Thyroid gland (tissue), 4 donors: Measurements from ENCODE around the gene TTC3. TPM values are rescaled to one million over a fixed set of nuclear protein-coding genes. Genes with fewer than 3 reads are reported as not detected.

ENCODE experiments used
- DNase-seq, 2 donors: peaks; one replicate each; pipeline ENCODE4 v3.0.0-alpha.2; 2019
- H3K27ac ChIP-seq, 3 donors: fragments of 200-600 bp; sonication (generic); 1 replicate in 2 of 3; 2 replicates in 1 of 3; pipeline ENCODE4 v1.5.1; 2016 to 2019; ENCODE audit warnings: mild to moderate bottlenecking in 1 of 3, moderate library complexity in 1 of 3
- H3K27me3 ChIP-seq: fragments of 200-600 bp; sonication (generic); one replicate; pipeline ENCODE4 v1.5.1; 2019
- H3K36me3 ChIP-seq, 2 donors: fragments of 200-600 bp; sonication (generic); one replicate each; pipeline ENCODE4 v1.5.1; 2016 to 2019
- H3K4me1 ChIP-seq, 2 donors: fragments of 200-600 bp; sonication (generic); one replicate each; pipeline ENCODE4 v1.5.1; 2017 to 2019
- H3K4me3 ChIP-seq, 3 donors: fragments of 200-600 bp; sonication (generic); replicated peaks in 1 of 3; 1 replicate in 2 of 3; 2 replicates in 1 of 3; pipeline ENCODE4 v1.5.1; 2016; ENCODE audit warnings: mild to moderate bottlenecking in 1 of 3
- H3K9me3 ChIP-seq: fragments of 200-600 bp; sonication (generic); one replicate; pipeline ENCODE4 v1.5.1; 2017
- POLR2A ChIP-seq, 2 donors: fragments of 450-650 bp; IDR thresholded peaks; one replicate each; pipeline ENCODE4 v1.6.1; 2017; ENCODE audit warnings: antibody characterized with exemption in 2 of 2, mild to moderate bottlenecking in 2 of 2, moderate library complexity in 1 of 2
- WGBS, 2 donors: methylation state at CpG; one replicate each; pipeline ENCODE4 v1.1.5; 2017; 5-methylcytosine and 5-hydroxymethylcytosine counted together
- intact Hi-C: fragments of 100-400 bp; cut with DNase I; formaldehyde crosslinking; loops from one replicate; pipeline ENCODE4 v1.15.1; 2023
- total RNA-seq, 4 donors: library from RNA; depleted of rRNA; stranded (reverse); fragments of >200 nt; gene quantifications; one replicate each; pipeline ENCODE4 v1.2.3, GENCODE V29; 2016
- TF ChIP-seq, protein P1 (sequence below), 6 experiments: fragments of 200-600 bp in 3 of 6; fragments of 450-650 bp in 3 of 6; sonication (generic) in 3 of 6; IDR thresholded peaks; one replicate each; pipeline ENCODE4 v1.5.1; 2016 to 2019; ENCODE audit warnings: antibody characterized with exemption in 6 of 6, mild to moderate bottlenecking in 2 of 6, inconsistent platforms in 1 of 6, moderate library complexity in 1 of 6

The TTC3 gene
- total RNA-seq, 4 donors from 2014 or later = 206 to 286 (median 251) TPM

DNA sequence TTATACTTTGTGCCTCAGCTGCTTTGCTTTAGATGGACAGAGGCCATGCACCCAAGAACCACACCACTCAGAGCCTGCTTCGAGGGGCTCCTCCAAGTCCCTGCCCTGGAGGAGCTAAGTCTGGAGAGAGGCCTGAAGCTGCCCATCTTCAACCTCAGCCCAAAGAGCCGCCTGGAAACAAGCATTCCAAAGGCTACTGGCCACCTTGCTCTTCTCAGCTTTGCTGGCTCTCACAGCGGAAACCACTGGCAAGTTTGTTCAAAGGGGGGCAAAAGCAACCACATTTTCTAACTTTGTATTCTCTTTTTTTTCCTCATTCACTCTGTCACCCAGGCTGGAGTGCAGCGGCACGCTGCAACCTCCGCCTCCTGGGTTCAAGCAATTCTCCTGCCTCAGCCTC, 170.9 kb downstream of the TTC3 start:
- Histone ChIP-seq H3K4me1 (no peaks in the 10 kb centered on the region), H3K9me3 (no peaks in the 10 kb centered on the region), H3K36me3 (peaks cover 0 to 3% of the 10 kb centered on the region in 2 donors), H3K4me3 (no peak overlapping the region), H3K27ac (no peak overlapping the region), H3K27me3 (no peaks in the 10 kb centered on the region)
- no peak for DNase-seq
- intact Hi-C loops = no loop called here
- WGBS, 2 donors = 96 to 99% methylated on average over 6 of the region's 6 CpGs
- TF ChIP-seq, protein P1, sequence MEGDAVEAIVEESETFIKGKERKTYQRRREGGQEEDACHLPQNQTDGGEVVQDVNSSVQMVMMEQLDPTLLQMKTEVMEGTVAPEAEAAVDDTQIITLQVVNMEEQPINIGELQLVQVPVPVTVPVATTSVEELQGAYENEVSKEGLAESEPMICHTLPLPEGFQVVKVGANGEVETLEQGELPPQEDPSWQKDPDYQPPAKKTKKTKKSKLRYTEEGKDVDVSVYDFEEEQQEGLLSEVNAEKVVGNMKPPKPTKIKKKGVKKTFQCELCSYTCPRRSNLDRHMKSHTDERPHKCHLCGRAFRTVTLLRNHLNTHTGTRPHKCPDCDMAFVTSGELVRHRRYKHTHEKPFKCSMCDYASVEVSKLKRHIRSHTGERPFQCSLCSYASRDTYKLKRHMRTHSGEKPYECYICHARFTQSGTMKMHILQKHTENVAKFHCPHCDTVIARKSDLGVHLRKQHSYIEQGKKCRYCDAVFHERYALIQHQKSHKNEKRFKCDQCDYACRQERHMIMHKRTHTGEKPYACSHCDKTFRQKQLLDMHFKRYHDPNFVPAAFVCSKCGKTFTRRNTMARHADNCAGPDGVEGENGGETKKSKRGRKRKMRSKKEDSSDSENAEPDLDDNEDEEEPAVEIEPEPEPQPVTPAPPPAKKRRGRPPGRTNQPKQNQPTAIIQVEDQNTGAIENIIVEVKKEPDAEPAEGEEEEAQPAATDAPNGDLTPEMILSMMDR (IDR thresholded peaks at IDR 0.05) = no peak
- no peak for TF ChIP-seq POLR2A (IDR thresholded peaks at IDR 0.05)

DNA sequence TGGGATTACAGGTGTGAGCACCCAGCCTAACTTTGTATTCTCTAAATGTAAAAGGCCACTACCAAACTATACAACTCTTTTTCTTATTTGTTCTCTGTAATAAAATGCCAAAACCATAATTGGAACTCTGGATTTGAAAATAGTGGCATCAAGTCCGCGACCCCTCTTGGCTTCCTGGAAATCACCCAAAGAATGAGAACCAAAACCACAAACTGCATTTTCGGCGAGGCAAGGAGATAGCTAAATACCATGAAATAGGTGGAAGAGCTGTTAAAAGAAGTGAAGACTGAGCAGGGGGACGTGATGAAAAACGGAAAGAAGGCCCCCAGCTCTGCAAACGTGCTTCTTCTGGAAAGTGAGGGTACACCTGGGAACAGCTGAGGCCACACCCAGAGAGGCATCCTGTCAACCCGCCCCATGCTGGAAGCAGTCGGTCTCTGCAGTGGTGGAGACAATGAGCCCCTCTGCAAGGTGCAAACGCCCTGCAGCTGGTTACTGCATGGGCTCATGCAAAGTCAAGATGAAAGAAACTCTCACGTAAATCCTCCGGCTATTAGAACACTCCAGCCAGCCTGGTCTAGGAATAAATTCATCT, 171.5 kb downstream of the TTC3 start:
- H3K4me3 ChIP-seq = no peak overlapping the region
- peaks cover 0 to 3% of the 10 kb centered on the region in 2 donors for H3K36me3 ChIP-seq
- no peak for DNase-seq
- H3K4me1 ChIP-seq = no peaks in the 10 kb centered on the region
- no peaks in the 10 kb centered on the region for H3K9me3 ChIP-seq
- intact Hi-C loops = no loop called here
- no peak overlapping the region for H3K27ac ChIP-seq
- TF ChIP-seq POLR2A (IDR thresholded peaks at IDR 0.05) = no peak
- TF ChIP-seq, protein P1 (IDR thresholded peaks at IDR 0.05) = no peak
- 78 to 83% methylated on average over 12 of the region's 12 CpGs for WGBS, 2 donors
- no peaks in the 10 kb centered on the region for H3K27me3 ChIP-seq

DNA sequence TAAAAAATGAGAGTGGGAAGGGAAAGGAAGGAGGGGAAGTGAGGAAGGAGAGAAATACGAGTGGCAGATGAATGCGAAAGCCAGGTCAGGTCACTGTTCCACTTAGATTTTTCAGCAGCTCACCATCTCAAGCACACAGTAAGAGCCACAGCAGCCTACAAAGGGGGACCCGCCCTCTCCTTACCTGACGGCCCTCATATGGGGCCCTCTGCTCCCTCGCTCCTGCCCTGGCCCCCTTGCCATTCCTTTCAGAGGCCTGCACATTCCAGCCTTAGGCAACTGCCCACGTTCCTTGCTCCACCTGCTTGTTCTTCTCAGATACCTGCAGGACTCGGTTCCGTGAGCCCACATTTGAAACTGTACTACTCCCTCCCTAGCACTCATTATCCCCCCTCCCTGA, 172.1 kb downstream of the TTC3 start:
- TF ChIP-seq, protein P1 (IDR thresholded peaks at IDR 0.05) = no peak
- WGBS, 2 donors = 88 to 90% methylated on average over 8 of the region's 8 CpGs
- Histone ChIP-seq H3K27me3 (no peaks in the 10 kb centered on the region), H3K4me1 (no peaks in the 10 kb centered on the region), H3K4me3 (no peak overlapping the region), H3K36me3 (no peaks in the 10 kb centered on the region), H3K27ac (no peak overlapping the region), H3K9me3 (no peaks in the 10 kb centered on the region)
- intact Hi-C loops = no loop called here
- DNase-seq = no peak

DNA sequence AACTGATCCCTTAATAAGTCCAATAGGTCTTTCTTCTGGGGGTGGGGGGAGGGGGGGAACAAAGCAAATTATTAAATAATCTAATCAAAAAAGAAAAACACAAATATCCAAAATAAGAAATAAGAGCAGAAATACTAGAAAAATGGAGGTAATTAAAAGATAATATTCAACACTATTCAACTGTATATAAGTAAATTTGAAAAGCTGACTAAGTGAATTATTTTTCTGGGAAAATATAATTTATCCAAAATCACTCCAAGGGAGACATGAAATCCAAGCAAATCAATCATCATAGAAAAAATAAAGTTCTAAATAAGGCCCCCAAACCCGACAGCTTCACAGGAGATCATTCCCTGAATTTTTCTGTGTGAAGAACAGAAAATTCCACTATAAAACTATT, 175.2 kb downstream of the TTC3 start:
- Histone ChIP-seq H3K9me3 (no peaks in the 10 kb centered on the region), H3K27me3 (no peaks in the 10 kb centered on the region), H3K4me1 (no peaks in the 10 kb centered on the region), H3K27ac (no peak overlapping the region), H3K4me3 (no peak overlapping the region), H3K36me3 (no peaks in the 10 kb centered on the region)
- TF ChIP-seq POLR2A (IDR thresholded peaks at IDR 0.05) = no peak
- TF ChIP-seq, protein P1 (IDR thresholded peaks at IDR 0.05) = no peak
- DNase-seq = no peak
- 89 to 94% methylated on average over 1 of the region's 1 CpG for WGBS, 2 donors
- intact Hi-C loops = no loop called here

DNA sequence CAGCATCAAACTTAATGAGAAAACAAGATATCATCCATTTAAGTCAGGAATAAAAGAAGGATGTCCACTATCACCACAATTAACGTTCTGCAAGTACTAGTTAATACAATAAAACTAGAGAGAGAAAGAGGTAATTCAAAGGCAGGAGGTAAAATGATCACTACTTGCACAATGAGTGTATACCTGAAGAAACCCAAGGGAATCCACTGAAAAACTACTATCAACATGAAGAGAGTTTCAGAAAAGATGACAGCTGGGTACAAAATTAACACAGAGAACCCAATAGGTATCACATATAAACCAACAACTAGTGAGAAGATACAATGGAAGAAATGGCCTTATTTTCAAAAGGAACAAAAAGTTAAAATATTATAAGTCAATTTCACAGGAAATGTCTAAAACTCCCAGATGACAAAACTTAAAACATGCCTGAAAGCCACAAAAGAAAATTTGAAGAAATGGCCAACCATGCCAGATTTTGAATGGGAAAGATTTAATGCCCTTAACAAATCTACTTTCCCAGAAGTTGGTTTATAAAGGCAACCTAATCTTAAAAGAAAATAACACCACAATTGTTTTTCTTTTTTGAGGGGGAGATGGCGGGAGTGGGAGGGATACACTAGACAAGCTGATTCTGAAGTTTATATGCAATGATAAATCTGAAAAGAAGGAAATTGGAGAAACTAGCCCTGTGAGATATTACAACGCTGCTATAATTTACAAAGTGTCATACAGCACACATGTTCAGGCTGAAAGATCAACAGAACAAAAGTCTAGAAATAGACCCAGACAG, 176.3 kb downstream of the TTC3 start:
- intact Hi-C loops = no loop called here
- Histone ChIP-seq H3K27me3 (no peaks in the 10 kb centered on the region), H3K4me1 (no peaks in the 10 kb centered on the region), H3K9me3 (no peaks in the 10 kb centered on the region), H3K4me3 (no peak overlapping the region), H3K27ac (no peak overlapping the region), H3K36me3 (no peaks in the 10 kb centered on the region)
- no peak for TF ChIP-seq POLR2A (IDR thresholded peaks at IDR 0.05)
- DNase-seq = no peak
- 83 to 87% methylated on average over 3 of the region's 3 CpGs for WGBS, 2 donors
